NCI-H1105 (cell line): ENCODE data around the gene DPPA2.
"Not testable (repeated sequence)": the region's sequence is repeated elsewhere in the genome, so short reads cannot be mapped to it uniquely, and the experiment has no call there.

Source experiments
- DNase-seq: peaks from one replicate; lab custom pipeline; 2025; lab: John Stamatoyannopoulos, UW

DPPA2 gene

GRCh38 chr3:109316162-109316730 lies at the start of gene DPPA2:
TSS of gene DPPA2 (minus strand) at chr3:109316517. CDS start at chr3:109314542, 1,975 bp downstream.
- DNase-seq = no peak

GRCh38 chr3:109364088-109364487 lies 47.8 kb upstream of the DPPA2 start:
- no peak for DNase-seq

- DNase-seq = no peak
Measured at GRCh38 chr3:109363634-109364033, 47.3 kb upstream of the DPPA2 start.

GRCh38 chr3:109362823-109363222 lies 46.5 kb upstream of the DPPA2 start:
- no peak for DNase-seq

GRCh38 chr3:109358809-109359208 lies 42.5 kb upstream of the DPPA2 start:
- DNase-seq = not testable (repeated sequence)

GRCh38 chr3:109356442-109357155 lies 40.3 kb upstream of the DPPA2 start:
- DNase-seq = no peak

- no peak for DNase-seq
Measured at GRCh38 chr3:109355625-109356441, 39.5 kb upstream of the DPPA2 start.

GRCh38 chr3:109353057-109353456 lies 36.7 kb upstream of the DPPA2 start:
- DNase-seq = no peak

GRCh38 chr3:109351231-109351630 lies 34.9 kb upstream of the DPPA2 start:
- no peak for DNase-seq

- no peak for DNase-seq
Measured at GRCh38 chr3:109346770-109347295, 30.5 kb upstream of the DPPA2 start.

GRCh38 chr3:109346099-109346498 lies 29.8 kb upstream of the DPPA2 start:
- DNase-seq = no peak

- DNase-seq = no peak
Measured at GRCh38 chr3:109339714-109340648, 23.7 kb upstream of the DPPA2 start.

- DNase-seq = no peak
Measured at GRCh38 chr3:109339197-109339596, 22.9 kb upstream of the DPPA2 start.

- DNase-seq = no peak
Measured at GRCh38 chr3:109338322-109338721, 22.0 kb upstream of the DPPA2 start.

- no peak for DNase-seq
Measured at GRCh38 chr3:109337393-109337792, 21.1 kb upstream of the DPPA2 start, which contains the start of gene DPPA4. TSS of gene DPPA4 (minus strand) at chr3:109337546. CDS start at chr3:109337517, 29 bp downstream.

GRCh38 chr3:109336291-109336861 lies 20.1 kb upstream of the DPPA2 start:
- no peak for DNase-seq

- DNase-seq = no peak
Measured at GRCh38 chr3:109334572-109334971, 18.3 kb upstream of the DPPA2 start.

GRCh38 chr3:109331692-109332091 lies 15.4 kb upstream of the DPPA2 start:
- DNase-seq = no peak

- DNase-seq = no peak
Measured at GRCh38 chr3:109330405-109330804, 14.1 kb upstream of the DPPA2 start.

GRCh38 chr3:109328202-109328601 lies 11.9 kb upstream of the DPPA2 start:
- DNase-seq = no peak

GRCh38 chr3:109325657-109326056 lies 9.3 kb upstream of the DPPA2 start:
- DNase-seq = no peak
